ENCODE results near the gene KRT6A.

DNA sequence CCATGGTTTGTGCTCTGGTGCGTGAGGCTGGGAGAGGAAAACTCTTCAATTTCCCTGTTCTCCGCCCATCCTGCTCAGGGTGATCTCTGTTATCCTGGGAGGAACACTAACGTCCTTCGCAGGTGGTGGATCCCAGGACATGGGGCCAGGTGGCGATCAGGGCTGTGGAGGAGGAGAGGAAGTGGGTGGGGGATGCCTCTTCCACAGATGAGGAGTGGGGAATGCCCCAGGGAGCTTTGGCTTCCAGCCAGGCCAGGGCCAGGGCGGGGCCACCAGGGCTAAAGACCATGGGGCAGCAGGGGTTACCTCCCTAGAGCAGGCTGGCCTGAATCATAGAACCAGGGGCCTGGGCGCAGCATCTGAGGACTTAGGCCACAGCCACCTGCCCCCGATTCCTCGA lies 55.5 kb downstream of the KRT6A start:
- TF ChIP-seq, protein P1, sequence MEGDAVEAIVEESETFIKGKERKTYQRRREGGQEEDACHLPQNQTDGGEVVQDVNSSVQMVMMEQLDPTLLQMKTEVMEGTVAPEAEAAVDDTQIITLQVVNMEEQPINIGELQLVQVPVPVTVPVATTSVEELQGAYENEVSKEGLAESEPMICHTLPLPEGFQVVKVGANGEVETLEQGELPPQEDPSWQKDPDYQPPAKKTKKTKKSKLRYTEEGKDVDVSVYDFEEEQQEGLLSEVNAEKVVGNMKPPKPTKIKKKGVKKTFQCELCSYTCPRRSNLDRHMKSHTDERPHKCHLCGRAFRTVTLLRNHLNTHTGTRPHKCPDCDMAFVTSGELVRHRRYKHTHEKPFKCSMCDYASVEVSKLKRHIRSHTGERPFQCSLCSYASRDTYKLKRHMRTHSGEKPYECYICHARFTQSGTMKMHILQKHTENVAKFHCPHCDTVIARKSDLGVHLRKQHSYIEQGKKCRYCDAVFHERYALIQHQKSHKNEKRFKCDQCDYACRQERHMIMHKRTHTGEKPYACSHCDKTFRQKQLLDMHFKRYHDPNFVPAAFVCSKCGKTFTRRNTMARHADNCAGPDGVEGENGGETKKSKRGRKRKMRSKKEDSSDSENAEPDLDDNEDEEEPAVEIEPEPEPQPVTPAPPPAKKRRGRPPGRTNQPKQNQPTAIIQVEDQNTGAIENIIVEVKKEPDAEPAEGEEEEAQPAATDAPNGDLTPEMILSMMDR (conservative IDR thresholded peaks at IDR 0.05), result no peak
- no peak for TF ChIP-seq ZFX (IDR thresholded peaks at IDR 0.05)
